GM03348 (cell line): ENCODE data around the gene FLCN.
A peak's percentile ranks its signal among the peaks of the same experiment; 100 is the strongest.
"Not testable (repeated sequence)": the region's sequence is repeated elsewhere in the genome, so short reads cannot be mapped to it uniquely, and the experiment has no call there.

Experiments
- DNase-seq: peaks from one replicate; pipeline ENCODE4 v3.0.0; 2012; ENCODE audit warnings: low spot score

FLCN gene

GRCh38 chr17:17237026-17237799 is at the start of gene FLCN:
TSS of gene FLCN (minus strand) at chr17:17237168. CDS start at chr17:17228137, 9,031 bp downstream.
- peak; percentile 96 for DNase-seq

- DNase-seq: no peak
These were observed 49.0 kb upstream of the FLCN start for GRCh38 chr17:17285951-17286350.

- peak; percentile 98 for DNase-seq
These were observed 43.9 kb upstream of the FLCN start, which contains the start of gene COPS3 for GRCh38 chr17:17280613-17281549. TSS of gene COPS3 (minus strand) at chr17:17281246. CDS start at chr17:17281186, 60 bp downstream.

- no peak for DNase-seq
These were observed 42.3 kb upstream of the FLCN start for GRCh38 chr17:17279316-17279715.

- not testable (repeated sequence) for DNase-seq
These were observed 40.5 kb upstream of the FLCN start for GRCh38 chr17:17277431-17277830.

GRCh38 chr17:17275971-17276370 is 39.0 kb upstream of the FLCN start:
- no peak for DNase-seq

GRCh38 chr17:17269926-17270773 is 33.2 kb upstream of the FLCN start:
- DNase-seq: no peak

- no peak for DNase-seq
These were observed 27.5 kb upstream of the FLCN start for GRCh38 chr17:17264430-17264829.

- DNase-seq: no peak
These were observed 22.0 kb upstream of the FLCN start for GRCh38 chr17:17258998-17259397.

- no peak for DNase-seq
These were observed 21.0 kb upstream of the FLCN start for GRCh38 chr17:17258011-17258410.

- no peak for DNase-seq
These were observed 19.3 kb upstream of the FLCN start for GRCh38 chr17:17256316-17256715.

GRCh38 chr17:17255689-17256088 is 18.7 kb upstream of the FLCN start:
- not testable (repeated sequence) for DNase-seq

GRCh38 chr17:17254036-17254435 is 17.1 kb upstream of the FLCN start:
- no peak for DNase-seq

- no peak for DNase-seq
These were observed 16.4 kb upstream of the FLCN start for GRCh38 chr17:17253406-17253805.

- no peak for DNase-seq
These were observed 15.2 kb upstream of the FLCN start for GRCh38 chr17:17252149-17252661.

GRCh38 chr17:17246879-17247278 is 9.9 kb upstream of the FLCN start:
- DNase-seq: no peak

GRCh38 chr17:17243163-17243562 is 6.2 kb upstream of the FLCN start:
- no peak for DNase-seq

GRCh38 chr17:17242246-17242645 is 5.3 kb upstream of the FLCN start:
- DNase-seq: no peak

- no peak for DNase-seq
These were observed 4.7 kb upstream of the FLCN start for GRCh38 chr17:17241656-17242055.

- DNase-seq: no peak
These were observed 2.9 kb upstream of the FLCN start for GRCh38 chr17:17239832-17240231.

GRCh38 chr17:17236295-17237025 is 508 bp downstream of the FLCN start:
- peak; percentile 51 for DNase-seq
